ENCODE data around the gene TOP1.

The TOP1 gene

GRCh38 chr20:41152108-41152757, 123.6 kb downstream of the TOP1 start:
- H3K9me3 ChIP-seq (ENCODE audit: control insufficient read depth, insufficient read depth, low read length): no peaks in the 10 kb centered on the region
- no peaks in the 10 kb centered on the region for H3F3A ChIP-seq (ENCODE audit: control insufficient read depth, insufficient read depth)
- TF ChIP-seq CTCF (IDR thresholded peaks at IDR 0.05; ENCODE audit: low read depth, low read length, poor library complexity, severe bottlenecking) (no peak), EZH2phosphoT487 (IDR thresholded peaks at IDR 0.05; ENCODE audit: borderline replicate concordance, low read length) (no peak)
- peaks cover 35% of the 10 kb centered on the region for H3K4me1 ChIP-seq (ENCODE audit: control insufficient read depth, low read length)
- H4K20me1 ChIP-seq (ENCODE audit: control insufficient read depth, insufficient read depth, low read depth, low read length): peaks cover 9% of the 10 kb centered on the region; the same call in 1 of the 2 replicates
- no peak overlapping the region for H3K27ac ChIP-seq (ENCODE audit: low read depth, low read length)
- H3K4me2 ChIP-seq (ENCODE audit: low read length): no peak overlapping the region
- H3K9me2 ChIP-seq (replicated peaks; ENCODE audit: control insufficient read depth, low read length): no peaks in the 10 kb centered on the region
- H3K4me3 ChIP-seq (ENCODE audit: low read length): no peak overlapping the region
- H3K79me2 ChIP-seq (ENCODE audit: control insufficient read depth, low read length): peaks cover 97% of the 10 kb centered on the region
- H3K36me3 ChIP-seq (ENCODE audit: control insufficient read depth, low read length): 0 out of 2 replicates have a peak, but pooled peaks cover 2% of the 10 kb centered on the region
- no peaks in the 10 kb centered on the region for H3K27me3 ChIP-seq (ENCODE audit: control insufficient read depth, low read length)

- Histone ChIP-seq H3F3A (ENCODE audit: control insufficient read depth, insufficient read depth) (no peaks in the 10 kb centered on the region), H3K9me2 (replicated peaks; ENCODE audit: control insufficient read depth, low read length) (no peaks in the 10 kb centered on the region), H3K4me1 (ENCODE audit: control insufficient read depth, low read length) (peaks cover 45% of the 10 kb centered on the region), H3K4me2 (ENCODE audit: low read length) (no peak overlapping the region), H3K27ac (ENCODE audit: low read depth, low read length) (no peak overlapping the region), H3K36me3 (ENCODE audit: control insufficient read depth, low read length) (peaks cover 5% of the 10 kb centered on the region), H3K9me3 (ENCODE audit: control insufficient read depth, insufficient read depth, low read length) (no peaks in the 10 kb centered on the region), H3K4me3 (ENCODE audit: low read length) (no peak overlapping the region), H3K79me2 (ENCODE audit: control insufficient read depth, low read length) (peaks cover 97% of the 10 kb centered on the region), H3K27me3 (ENCODE audit: control insufficient read depth, low read length) (no peaks in the 10 kb centered on the region), H4K20me1 (ENCODE audit: control insufficient read depth, insufficient read depth, low read depth, low read length) (peaks cover 9% of the 10 kb centered on the region; the same call in 1 of the 2 replicates)
- TF ChIP-seq EZH2phosphoT487 (IDR thresholded peaks at IDR 0.05; ENCODE audit: borderline replicate concordance, low read length): no peak
- TF ChIP-seq CTCF (IDR thresholded peaks at IDR 0.05; ENCODE audit: low read depth, low read length, poor library complexity, severe bottlenecking): no peak
These were observed 126.0 kb downstream of the TOP1 start for GRCh38 chr20:41154436-41155176.

GRCh38 chr20:41155261-41155660, 126.6 kb downstream of the TOP1 start:
- Histone ChIP-seq H3K9me2 (replicated peaks; ENCODE audit: control insufficient read depth, low read length) (no peaks in the 10 kb centered on the region), H4K20me1 (ENCODE audit: control insufficient read depth, insufficient read depth, low read depth, low read length) (peaks cover 9% of the 10 kb centered on the region; the same call in 1 of the 2 replicates), H3K36me3 (ENCODE audit: control insufficient read depth, low read length) (peaks cover 11% of the 10 kb centered on the region), H3K9me3 (ENCODE audit: control insufficient read depth, insufficient read depth, low read length) (no peaks in the 10 kb centered on the region), H3K4me1 (ENCODE audit: control insufficient read depth, low read length) (peaks cover 45% of the 10 kb centered on the region), H3K4me2 (ENCODE audit: low read length) (no peak overlapping the region), H3K79me2 (ENCODE audit: control insufficient read depth, low read length) (peaks cover 92% of the 10 kb centered on the region), H3K27ac (ENCODE audit: low read depth, low read length) (no peak overlapping the region), H3K27me3 (ENCODE audit: control insufficient read depth, low read length) (no peaks in the 10 kb centered on the region), H3F3A (ENCODE audit: control insufficient read depth, insufficient read depth) (no peaks in the 10 kb centered on the region), H3K4me3 (ENCODE audit: low read length) (no peak overlapping the region)
- TF ChIP-seq CTCF (IDR thresholded peaks at IDR 0.05; ENCODE audit: low read depth, low read length, poor library complexity, severe bottlenecking) (no peak), EZH2phosphoT487 (IDR thresholded peaks at IDR 0.05; ENCODE audit: borderline replicate concordance, low read length) (no peak)
